GOT3 (cell line): ENCODE results near the gene AATK.
"Not testable (repeated sequence)": the region's sequence is repeated elsewhere in the genome, so short reads cannot be mapped to it uniquely, and the experiment has no call there.

ENCODE experiments used
- DNase-seq: peaks from one replicate; lab custom pipeline; 2025; ENCODE audit warnings: mixed read lengths; lab: John Stamatoyannopoulos, UW

AATK gene

DNA sequence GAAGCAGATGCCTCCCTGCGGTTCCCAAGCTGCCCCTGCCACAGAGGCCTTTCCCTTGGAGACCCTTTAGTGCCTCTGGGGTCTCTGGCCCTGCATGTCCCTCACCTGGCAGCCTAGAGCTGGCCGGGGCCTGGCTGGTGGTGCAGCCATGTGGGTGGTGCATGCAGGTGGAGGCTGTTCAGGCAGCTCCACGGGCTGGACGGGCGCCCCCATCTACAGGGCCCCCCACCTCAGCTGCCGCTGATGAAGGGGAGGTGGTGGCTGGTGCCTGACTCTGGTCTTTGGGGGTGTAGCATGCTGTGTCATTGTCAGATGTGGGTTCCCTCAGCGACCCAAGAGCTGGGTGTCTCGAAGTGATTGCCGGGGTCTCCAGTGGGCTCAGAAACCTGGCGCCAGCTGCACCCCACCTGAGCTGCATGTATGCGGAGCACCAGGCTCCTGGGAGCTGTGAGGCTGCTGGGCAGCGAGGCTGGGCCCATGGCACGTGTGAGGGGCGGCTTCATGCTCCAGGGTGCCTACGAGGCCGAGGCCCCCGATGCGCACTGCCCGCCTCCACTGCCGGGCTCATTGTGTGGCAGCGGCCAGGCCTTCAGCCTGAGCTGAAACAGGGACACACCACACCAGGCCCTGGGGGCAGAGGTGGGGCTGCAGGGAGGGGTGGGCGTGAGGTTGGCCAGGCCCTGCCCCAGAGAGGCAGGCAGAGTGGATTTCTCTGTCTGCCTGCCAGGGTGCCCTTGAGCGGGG is 74.1 kb downstream of the AATK start:
- DNase-seq: no peak

DNA sequence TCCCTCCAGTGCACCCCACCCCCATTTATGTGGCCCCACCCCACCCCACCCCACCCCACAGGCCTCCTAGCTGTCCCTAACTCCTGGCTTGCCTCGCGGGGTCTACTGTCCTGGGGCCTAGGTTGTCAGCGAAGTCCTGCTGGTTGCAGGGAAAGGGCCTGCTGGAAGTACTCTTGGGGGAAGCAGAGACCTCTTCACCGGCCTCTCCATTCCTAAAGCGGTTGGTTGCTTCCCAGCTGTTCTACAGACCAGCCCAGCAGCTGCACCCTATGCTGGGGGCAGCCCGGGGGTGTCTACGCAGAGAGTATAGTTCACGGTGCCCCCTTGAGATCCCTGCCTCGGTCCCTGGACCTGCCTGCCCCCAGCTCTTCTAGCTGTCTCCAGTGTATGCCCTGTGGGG is 74.9 kb downstream of the AATK start:
- DNase-seq: no peak

DNA sequence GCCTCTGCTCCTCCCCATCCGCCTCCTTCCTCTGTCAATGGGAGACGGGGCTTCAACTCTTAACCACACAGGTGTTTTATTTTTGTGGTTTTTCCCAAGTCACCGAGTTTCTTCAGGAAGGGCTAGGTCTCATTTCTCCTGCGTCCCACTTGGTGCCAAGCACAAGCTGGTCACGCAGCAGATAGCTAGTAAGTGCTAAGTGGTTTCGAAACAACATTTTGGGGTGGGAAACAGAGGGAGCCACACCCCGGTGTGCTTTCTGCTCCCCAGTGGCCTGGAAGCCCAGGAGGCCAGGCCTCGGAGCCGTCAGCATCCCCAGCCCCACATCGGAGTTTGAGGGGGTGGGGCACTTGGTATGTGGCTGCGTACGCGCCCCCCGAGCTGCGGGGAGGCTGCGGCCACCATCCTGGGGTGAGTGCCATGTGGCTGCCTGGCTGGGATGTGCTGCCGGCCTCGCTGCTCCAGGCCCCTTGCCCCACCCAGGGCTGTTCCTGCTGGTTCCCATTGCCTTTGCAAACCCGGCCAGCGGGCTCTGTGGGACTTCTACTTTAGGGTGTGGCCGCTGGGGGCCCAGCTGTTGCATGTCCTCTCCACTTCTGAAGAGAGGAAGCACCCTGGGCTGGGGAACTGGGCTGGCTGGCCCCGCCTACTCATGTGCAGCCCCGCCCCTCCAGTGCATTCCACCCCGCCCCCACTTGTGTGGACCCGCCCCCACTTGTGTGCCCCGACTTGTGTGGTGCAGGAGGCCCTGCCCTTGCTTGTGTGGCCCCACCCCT is 75.5 kb downstream of the AATK start:
- no peak for DNase-seq

DNA sequence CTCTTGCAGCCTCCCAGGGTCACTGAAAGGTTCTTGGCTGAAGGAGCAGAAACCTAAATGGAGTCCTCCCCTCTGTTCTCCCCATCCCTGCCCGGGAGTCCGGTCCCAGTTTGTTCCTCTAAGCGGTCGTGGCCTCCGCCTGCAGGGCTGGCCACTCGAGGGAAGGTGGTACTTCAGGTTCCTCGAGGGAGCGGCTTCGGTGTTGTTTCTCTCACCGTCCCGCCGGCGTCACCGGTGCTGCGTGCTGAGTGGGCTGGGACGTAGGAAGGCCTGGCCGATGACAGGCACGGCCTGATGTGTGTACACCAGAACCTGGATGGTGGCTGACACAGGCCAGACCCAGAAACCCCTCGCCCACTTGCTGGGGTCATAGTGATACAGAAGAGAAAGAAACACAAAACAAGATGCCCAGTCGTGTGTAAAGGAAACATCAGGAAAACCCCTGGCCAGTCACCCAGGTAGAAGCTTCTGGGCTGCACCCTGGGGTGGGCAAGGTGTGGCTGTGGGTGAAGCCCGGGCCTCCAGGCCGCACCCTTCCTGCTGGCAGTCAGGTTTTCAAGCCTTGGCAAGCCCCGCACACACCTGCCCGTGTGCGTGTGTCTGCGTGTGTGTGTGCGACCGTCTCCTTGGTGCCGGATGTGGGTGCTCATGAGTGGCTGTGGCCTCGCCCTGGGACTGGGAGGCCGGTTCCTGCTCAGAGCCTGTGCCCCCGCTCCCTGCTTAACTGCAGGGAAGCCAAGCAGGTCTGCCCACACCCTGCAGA is 79.1 kb downstream of the AATK start:
- DNase-seq: no peak

DNA sequence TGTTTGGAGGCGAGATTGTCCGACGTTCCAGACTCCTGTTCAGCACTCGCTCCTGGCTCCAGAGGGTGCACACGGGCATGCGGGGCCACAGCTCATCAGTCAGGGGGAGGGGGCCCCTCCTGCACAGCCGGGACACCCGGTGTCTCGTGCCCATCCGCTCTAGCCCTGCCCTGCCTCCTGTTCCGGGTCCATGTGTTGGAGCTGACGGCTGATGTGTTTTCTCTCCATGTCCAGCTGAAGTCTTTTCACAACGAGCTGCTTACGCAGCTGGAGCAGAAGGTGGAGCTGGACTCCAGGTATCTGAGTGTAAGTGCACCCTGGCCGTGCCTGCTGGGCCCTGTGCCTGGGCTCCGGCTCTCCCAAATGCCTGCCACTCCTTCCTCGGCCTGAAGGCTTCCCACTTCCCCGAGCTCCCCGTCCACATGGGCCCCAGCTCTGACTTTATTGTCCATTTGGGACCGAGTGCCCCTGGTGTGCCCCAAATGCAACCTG is 80.6 kb downstream of the AATK start:
- DNase-seq: no peak

DNA sequence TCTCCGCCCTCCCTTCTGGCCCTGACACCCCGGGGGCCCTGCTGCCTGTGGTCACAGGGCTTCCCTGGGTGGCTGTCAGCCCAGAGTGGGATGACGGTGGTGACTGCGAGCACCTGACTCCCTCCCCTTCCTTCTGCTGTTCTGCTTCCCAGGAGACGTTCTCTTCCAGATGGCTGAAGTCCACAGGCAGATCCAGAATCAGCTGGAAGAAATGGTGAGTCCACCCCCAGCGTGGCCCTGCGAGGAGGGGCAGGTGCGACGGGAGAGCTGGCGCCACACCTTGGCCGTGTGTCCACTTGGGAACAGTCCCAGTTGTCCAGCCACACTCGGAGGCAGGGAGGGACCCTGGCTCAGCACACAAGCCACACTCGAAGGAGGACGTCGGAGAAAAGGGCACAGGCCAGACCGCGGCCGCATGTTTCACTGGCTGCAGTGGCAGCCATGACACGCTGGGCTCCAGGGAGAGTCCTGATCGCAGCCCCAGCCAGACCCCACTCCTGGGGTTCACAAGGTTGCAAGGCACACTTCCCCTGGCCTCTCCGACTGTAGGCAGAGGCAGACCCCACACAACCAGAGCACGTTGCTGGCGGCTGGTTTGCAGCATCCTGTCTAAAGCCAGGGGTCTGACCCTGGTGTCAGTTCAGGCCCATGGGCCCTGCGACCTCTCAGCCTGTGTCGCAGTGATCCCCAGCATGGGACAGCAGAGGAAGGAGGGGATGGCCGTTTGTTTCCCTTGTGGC is 81.2 kb downstream of the AATK start:
- no peak for DNase-seq

DNA sequence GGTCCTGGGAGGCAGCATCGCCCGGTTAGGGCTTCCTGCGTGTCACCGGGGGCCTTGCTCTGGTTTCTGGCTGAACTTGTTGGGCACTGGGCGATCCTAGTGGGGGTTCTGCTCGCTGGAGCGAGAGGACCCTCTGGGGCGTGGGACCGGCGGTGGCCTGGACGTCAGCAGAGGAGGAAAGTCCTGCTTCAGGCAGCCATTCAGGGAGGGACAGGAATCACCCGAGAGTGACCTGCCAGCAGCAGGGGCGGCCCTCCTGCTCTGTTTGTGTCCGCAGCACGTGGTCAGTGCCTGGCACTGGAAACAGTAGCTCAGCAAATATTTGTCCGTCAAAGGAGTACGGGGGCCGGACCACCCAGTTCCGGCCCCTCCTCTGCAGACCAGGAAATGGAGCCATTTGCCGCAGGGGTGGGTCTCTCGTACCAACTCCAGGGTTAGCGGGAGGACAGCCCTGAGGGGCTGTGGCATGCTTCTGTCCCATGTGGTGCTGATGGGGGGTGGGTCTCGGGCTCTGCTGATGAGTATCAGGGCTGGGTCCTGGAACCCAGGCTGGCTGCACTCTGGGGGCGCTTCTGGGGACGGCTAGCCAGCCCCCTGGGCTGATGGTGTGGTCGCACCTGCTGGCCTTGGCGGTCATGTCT is 82.8 kb downstream of the AATK start:
- no peak for DNase-seq

DNA sequence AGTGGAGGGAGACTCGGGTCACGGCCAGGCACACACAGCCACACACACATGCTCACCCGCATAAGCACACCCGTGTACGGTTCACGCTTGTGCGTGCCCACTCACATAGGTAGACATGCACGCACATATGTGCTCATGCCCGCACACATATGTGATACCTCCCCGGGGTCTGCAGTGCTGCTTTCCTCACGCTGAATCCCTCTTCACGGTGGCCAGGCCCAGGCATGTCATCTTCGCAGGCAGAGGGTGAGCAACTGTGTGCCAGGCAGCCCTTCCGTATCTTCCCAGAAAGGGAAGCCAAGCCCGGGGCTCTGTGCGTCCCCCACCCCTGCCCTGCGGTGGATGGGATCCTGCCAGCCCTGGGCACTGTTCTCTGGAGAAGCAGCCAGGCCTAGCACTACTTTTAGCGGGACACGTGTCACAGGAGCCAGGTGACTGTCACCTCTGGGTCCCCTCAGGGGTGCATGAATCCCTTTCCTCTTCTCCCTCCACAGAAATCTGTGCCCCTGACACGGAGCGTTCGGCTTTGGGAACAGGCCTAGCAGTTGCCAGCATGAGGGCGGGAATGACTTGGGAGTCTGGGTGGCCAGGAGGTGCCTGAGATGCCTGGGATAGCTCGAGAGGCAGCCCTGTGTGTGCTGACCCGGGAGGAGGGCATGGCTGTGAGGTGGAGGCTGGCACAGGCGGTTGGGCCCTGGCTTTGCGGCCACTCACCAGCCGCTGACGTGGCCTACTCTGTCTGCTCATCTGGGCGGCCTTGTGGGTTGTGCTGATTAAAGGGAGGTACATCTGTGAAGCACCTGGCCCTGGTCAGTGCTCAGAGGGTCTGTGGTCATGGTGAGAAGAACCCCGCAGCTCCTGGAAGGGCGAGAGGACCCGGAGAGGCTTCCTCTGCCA is 83.6 kb downstream of the AATK start:
- DNase-seq: no peak

DNA sequence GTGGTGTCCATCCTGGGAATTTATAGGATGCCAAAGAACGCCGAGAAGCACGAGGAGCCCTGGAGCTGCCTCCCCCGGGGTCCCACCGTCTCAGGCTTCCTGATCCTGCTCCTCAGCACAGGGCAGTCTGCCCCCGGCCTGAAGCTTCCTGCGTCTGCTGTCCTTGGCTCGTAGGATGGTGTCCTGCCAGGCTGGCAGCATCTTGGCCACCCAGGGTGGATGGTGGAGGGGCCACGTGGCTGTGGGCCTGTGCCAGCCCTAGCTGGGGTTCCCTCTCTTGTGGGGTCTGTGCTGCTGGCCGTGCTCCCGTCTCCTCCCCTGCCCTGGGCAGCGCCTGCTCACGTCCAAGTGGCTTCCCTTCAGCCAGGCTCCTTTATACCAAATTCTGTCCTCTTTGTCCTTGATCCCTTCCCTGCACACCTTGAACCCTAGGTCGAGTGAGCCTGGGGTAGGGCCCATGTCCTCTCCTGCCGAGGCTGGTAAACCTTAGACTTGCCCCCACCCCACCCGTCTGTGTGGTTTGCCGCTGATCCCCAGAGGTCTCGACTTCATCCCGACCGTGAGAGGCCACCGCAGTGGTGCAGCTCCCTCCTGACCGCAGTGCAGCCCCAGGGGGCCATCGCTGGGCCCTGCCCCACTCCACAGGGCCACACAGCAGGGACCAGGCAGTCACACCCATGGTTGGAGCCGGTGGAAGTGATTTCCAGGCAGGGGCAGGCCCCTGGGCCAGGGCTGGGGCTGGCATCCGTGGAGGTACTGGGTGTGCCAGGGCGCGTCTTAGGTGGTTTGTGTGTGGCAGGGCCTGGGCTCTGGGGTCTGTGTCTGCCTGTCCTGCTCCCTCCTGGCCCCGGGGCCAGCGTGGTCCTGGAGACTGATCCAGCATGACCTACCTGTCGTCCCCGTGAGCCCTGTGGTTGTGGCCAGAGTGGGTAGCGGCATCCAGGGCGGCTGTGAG is 84.5 kb downstream of the AATK start:
- no peak for DNase-seq

DNA sequence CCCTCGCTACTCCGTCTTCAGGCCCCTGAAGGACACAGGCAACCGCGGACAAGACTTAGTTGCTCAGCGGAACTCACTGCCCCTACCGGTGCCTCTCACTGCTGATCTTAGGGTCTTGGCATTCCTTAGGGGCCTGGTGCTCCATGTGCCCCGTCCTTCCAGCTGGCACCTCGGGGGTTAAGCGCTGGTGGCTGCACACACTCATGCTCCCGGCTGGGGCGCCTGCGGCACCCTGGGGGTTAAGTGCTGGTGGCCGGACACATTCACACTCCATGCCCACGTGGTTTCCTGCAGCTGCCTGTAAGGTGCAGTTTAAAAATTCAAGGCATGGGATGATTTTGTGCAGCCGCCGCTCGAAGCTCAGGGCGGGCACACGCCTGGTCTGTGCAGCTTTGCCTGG is 86.0 kb downstream of the AATK start:
- no peak for DNase-seq

DNA sequence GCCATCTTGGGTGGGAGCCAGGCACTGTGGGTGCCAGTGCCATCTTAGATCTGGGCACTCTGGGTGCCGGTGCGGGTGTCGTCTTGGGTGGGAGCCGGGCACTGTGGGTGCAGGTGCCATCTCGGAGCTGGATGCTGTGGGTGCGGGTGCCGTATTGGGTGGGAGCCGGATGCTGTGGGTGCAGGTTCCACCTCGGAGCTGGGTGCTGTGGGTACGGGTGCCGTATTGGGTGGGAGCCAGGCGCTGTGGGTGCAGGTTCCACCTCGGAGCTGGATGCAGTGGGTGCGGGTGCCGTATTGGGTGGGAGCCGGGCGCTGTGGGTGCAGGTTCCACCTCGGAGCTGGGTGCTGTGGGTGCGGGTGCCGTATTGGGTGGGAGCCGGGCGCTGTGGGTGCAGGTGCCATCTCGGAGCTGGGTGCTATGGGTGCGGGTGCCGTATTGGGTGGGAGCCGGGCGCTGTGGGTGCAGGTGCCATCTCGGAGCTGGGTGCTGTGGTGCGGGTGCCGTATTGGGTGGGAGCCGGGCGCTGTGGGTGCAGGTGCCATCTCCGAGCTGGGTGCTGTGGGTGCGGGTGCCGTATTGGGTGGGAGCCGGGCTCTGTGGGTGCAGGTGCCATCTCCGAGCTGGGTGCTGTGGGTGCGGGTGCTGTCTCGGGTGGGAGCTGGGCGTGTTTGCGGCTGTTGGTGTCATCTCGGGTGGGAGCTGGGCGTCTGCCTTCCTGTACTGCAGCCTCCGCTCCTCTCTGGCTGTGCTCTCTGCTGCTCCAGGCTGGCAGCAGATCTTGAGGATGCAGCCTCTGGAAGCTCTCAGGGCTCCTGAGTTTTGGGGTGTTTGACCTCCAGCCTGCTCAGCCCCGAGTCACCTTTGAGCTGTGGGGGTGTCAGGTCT is 87.8 kb downstream of the AATK start:
- DNase-seq: not testable (repeated sequence)

DNA sequence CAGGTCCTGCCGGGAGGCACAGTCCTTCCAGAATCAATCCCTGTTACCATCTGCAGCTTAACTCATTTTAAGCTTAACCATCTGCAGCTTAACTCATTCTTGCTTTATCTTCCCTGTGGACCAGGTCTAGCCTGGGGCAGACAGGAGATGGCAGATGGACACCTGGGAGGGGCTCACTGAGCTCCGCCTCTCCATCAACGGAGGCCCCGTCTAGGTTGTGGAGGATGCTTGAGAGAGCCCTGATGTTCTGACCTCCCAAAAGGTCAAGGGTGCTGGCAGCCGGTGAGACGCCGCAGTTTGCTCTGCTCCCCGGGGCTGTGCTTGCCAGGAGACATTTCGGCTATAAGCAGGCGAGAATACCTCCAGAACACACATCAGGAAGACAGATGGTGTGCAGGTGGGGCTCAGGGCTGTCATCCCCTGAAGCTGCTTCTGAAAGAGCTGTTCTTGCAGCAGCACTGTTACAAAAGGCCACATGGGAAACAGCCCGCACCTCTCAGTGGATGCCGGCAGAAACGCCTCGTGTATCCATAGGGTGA is 89.8 kb downstream of the AATK start:
- no peak for DNase-seq

DNA sequence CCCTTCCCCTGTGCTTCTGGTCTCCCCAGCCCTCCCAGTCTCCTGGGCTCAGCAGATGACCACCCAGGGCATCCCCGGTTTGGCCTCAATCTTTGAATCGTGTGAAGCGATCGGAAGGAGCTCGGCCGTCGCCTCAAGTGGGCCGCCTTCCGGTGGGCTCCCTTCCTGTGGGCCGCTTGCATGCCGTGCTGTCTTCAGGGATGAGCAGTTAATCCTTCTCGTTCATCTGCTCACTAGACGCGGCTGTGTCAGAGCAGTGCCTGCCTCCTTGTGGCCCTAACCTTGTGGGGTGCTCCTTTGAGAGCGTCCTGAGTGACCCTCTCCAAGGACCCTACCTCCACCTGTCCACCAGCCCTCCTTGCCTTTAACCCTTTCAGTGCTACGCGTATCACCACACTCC is 90.7 kb downstream of the AATK start:
- DNase-seq: no peak

DNA sequence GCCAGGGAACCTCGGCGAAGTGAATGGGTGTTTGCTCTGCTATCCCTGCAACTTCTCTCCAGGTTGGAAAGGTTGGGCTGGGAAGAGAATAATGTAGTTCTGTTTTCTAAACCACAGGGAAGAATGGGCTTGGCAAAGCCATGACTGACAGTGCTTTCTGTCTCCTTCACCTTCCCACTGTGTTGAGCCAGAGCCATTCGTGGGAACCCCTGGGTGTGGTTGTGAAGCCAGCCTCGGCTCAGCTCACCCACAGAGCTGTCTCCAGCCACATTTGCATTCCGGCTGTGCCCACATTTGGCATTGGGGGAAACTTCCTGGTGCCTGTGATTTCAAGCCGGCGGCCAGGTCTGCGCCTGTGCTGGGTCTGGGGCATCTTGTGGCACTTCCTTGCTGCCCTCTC is 91.1 kb downstream of the AATK start:
- no peak for DNase-seq

DNA sequence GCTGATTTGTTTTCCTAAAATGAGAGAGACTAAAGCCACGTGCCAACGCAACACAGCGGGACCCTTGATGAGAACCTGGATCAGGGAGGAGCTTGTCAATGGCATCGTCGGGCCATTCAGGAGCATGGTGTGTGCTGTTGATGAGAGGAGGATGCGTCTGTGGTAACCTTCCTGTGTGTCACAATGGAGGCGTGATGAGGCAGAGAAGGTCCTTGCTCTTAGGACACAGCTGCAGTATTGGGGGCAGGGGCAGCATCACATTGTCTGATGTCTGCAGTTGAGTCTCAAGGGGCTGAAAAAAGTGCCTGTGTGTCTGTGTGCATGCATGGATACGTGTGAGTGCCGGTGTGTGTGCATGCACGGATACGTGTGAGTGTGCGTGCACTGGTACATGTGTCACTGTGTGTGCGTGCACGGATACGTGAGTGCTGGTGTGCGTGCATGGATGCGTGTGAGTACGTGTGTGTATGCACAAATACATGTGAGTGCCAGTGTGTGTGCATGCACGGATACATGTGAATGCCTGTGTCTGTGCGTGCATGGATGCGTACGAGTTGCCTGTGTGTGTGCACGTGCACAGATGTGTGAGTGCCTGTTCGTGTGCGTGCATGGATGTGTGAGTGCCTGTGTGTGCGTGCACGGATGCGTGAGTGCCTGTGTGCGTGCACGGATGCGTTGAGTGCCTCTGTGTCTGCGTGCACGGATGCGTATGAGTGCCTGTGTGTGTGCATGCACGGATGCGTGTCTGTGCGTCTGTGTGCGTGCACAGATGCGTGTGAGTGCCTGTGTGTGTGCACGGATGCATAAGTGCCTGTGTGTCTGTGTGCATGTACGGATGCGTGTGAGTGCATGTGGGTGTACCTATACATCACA is 91.8 kb downstream of the AATK start:
- no peak for DNase-seq

DNA sequence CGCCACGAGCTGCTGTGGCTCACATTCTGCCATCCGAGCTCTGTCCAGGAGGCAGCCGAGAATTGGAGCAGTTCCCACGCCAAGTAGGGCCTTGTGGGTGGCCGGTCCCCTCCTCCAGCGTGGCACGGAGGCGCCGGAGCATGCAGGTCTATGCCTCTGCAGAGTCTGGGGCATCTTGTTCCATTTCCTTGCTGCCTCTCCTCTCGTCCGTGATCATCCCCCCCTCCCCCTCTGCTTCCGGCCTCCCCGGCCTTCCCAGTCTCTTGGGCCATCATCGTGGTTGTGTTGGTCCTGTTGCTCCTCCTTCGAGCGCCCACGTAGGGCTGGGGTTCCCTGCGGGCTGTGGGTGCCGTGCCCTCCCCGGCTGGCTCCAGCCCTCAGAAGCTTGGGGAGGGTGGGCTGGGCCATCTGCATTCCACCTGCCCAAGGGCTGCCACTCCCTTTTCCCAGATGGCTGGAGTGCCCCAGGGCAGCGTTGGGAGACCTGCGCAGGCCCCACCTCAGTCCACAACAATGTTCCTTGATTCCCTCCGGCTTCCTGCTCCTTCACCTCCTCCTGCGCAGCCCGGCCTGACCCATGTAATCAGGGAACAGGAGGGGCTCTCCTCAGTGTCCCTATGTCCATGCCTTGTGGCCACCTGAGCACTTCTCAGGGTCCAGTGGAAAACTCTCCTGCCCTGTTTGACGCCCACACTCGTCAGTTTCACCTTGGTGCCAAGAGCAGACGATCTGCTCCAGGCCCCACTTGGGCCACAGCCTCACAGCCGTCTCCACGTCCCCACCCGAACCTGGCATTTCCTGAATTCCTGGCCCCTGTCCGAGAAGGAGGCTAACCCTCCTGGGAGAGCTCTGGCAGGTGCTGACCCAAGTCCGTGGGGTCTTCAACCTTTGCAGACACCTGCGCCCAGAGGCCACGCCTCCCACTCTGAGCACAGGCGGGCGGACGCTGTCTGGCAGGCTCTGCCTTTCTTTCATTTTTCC is 94.0 kb downstream of the AATK start:
- DNase-seq: no peak
